Liver (tissue), 3 donors: ENCODE results near the gene KCND2.

Experiments
- CTCF ChIP-seq: fragments of 150-350 bp; IDR thresholded peaks from 2 replicates; pipeline ENCODE4 v1.5.1; 2017; ENCODE audit warnings: improper control_type of control experiment, low read depth, low read length; ENCODE audit not compliant: missing input control
- MAX ChIP-seq: IDR thresholded peaks from 2 replicates; pipeline ENCODE4 v1.6.1; 2016; ENCODE audit warnings: antibody characterized with exemption
- RXRA ChIP-seq, 2 donors: IDR thresholded peaks; 2 replicates each; pipeline ENCODE4 v1.6.1; 2017 to 2018; ENCODE audit warnings: antibody characterized with exemption in 2 of 2, mild to moderate bottlenecking in 1 of 2
- SP1 ChIP-seq: IDR thresholded peaks from 2 replicates; pipeline ENCODE4 v1.6.1; 2018; ENCODE audit warnings: antibody characterized with exemption, mild to moderate bottlenecking
- TAF1 ChIP-seq: conservative IDR thresholded peaks from 2 replicates; pipeline ENCODE4 v1.6.1; 2016; ENCODE audit warnings: antibody characterized with exemption, mild to moderate bottlenecking
- ZBTB33 ChIP-seq: IDR thresholded peaks from 2 replicates; pipeline ENCODE4 v1.6.1; 2016; ENCODE audit warnings: antibody characterized with exemption
- donor health status: healthy.
- donor health status: healthy.

GRCh38 chr7:120442838-120443237, 169.9 kb downstream of the KCND2 start:
- TF ChIP-seq ZBTB33 (no peak), CTCF (no peak), SP1 (no peak), MAX (no peak), RXRA (IDR thresholded peaks at IDR 0.05) (no peak), TAF1 (no peak)
